K562 (cell line): ENCODE results near the gene POLR3H. TPM values are rescaled to one million over a fixed set of nuclear protein-coding genes. Genes with fewer than 3 reads are reported as not detected.

Source experiments
- ATAC-seq: fragments of 200-7000 bp; cut with Tn5 transposase; 3 replicates; pipeline ENCODE4 v1.9.1; 2020; ENCODE audit warnings: moderate library complexity
- BruUV-seq: library from RNA; stranded (reverse); fragments of 400-500 nt; replicated peaks from 2 replicates; lab custom pipeline; 2021; lab: Mats Ljungman, UMichigan
- CTCF ChIA-PET: fragments of 300-600 bp; formaldehyde crosslinking; extraction: SDS; loops from one replicate; lab custom pipeline; 2021; ENCODE audit warnings: low intra/inter-chr PET ratio; lab: Yijun Ruan, JAX
- POLR2A ChIA-PET: fragments of 300-600, 350-650 bp; sonication (Branson Sonifier 250); formaldehyde crosslinking; extraction: SDS; loops from one replicate; lab custom pipeline; 2021; ENCODE audit warnings: antibody characterized with exemption, inconsistent platforms; lab: Yijun Ruan, JAX
- DNase-seq, 4 experiments: peaks; one replicate each; pipeline versions ENCODE4 v3.0.0 to v3.0.0-alpha.2; 2011 to 2018; ENCODE audit warnings: low spot score in 3 of 4, mixed read lengths in 3 of 4; ENCODE audit errors: extremely low read depth in 1 of 4
- FAIRE-seq: peaks from 2 replicates; lab custom pipeline; 2011; peaks lifted over from hg19 to GRCh38; lab: Jason Lieb, UNC
- H2AFZ ChIP-seq: 2 replicates; pipeline ENCODE4 v1.6.0; 2011; ENCODE audit warnings: low read depth, low read length, control low read depth, inconsistent platforms
- H3K27ac ChIP-seq: fragments of 200-600 bp; 3 replicates; pipeline ENCODE4 v1.8.0; 2011; ENCODE audit warnings: low read depth, mild to moderate bottlenecking, control low read depth, inconsistent platforms, low read length, moderate library complexity, mixed read lengths; ENCODE audit errors: extremely low read depth
- H3K27me3 ChIP-seq, 2 experiments: fragments of 300-600 bp in 1 of 2; 2 replicates in 1 of 2; 3 replicates in 1 of 2; pipeline versions ENCODE4 v1.6.0 to v1.8.0; 2011; ENCODE audit warnings: inconsistent platforms in 2 of 2, low read length in 2 of 2, mild to moderate bottlenecking in 1 of 2, mixed read lengths in 1 of 2, moderate library complexity in 1 of 2; ENCODE audit not compliant: control insufficient read depth in 2 of 2, insufficient read depth in 2 of 2
- H3K36me3 ChIP-seq: fragments of 300-600 bp; 3 replicates; pipeline ENCODE4 v1.8.0; 2011; ENCODE audit warnings: mild to moderate bottlenecking, low read length, inconsistent platforms; ENCODE audit not compliant: control insufficient read depth, insufficient read depth
- H3K4me1 ChIP-seq, 2 experiments: fragments of 200-600 bp in 1 of 2; replicated peaks in 1 of 2; 2 replicates in 1 of 2; 3 replicates in 1 of 2; pipeline versions ENCODE4 v1.5.1 to v1.8.0; 2011; ENCODE audit warnings: inconsistent platforms in 2 of 2, low read length in 2 of 2, mild to moderate bottlenecking in 1 of 2, mixed read lengths in 1 of 2, moderate library complexity in 1 of 2; ENCODE audit not compliant: control insufficient read depth in 2 of 2, insufficient read depth in 2 of 2
- H3K4me2 ChIP-seq: 2 replicates; pipeline ENCODE4 v1.6.1; 2011; ENCODE audit warnings: low read length, control low read depth, inconsistent platforms, mixed read lengths; ENCODE audit not compliant: insufficient read depth
- H3K4me3 ChIP-seq: fragments of 200-600 bp; sonication (generic), shearing (Covaris generic); 2 replicates; pipeline ENCODE4 v1.5.1; 2016; ENCODE audit warnings: control low read depth, inconsistent platforms
- H3K79me2 ChIP-seq: fragments of 200-600 bp; 3 replicates; pipeline ENCODE4 v1.8.0; 2011; ENCODE audit warnings: low read length, inconsistent platforms; ENCODE audit not compliant: control insufficient read depth, insufficient read depth
- H3K9ac ChIP-seq, 2 experiments: 2 replicates each; pipeline versions ENCODE4 v1.6.0 to v1.6.1; 2011; ENCODE audit warnings: low read depth in 2 of 2, low read length in 2 of 2, control low read depth in 1 of 2, inconsistent platforms in 1 of 2, mild to moderate bottlenecking in 1 of 2, mixed read lengths in 1 of 2; ENCODE audit not compliant: insufficient read depth in 1 of 2
- H3K9me1 ChIP-seq: one replicate; pipeline ENCODE4 v1.6.0; 2011; ENCODE audit warnings: inconsistent platforms, mild to moderate bottlenecking, low read length, moderate library complexity; ENCODE audit not compliant: control insufficient read depth, insufficient read depth
- H3K9me3 ChIP-seq: replicated peaks from 2 replicates; pipeline ENCODE4 v1.5.1; 2011; ENCODE audit warnings: low read depth, low read length, inconsistent platforms; ENCODE audit not compliant: control insufficient read depth, insufficient read depth
- H4K20me1 ChIP-seq: replicated peaks from 2 replicates; pipeline ENCODE4 v1.6.1; 2011; ENCODE audit warnings: low read length, inconsistent platforms, mixed read lengths; ENCODE audit not compliant: control insufficient read depth, insufficient read depth
- ATF1 ChIP-seq, 2 experiments: fragments of 450-650 bp in 1 of 2; IDR thresholded peaks; 2 replicates each; pipeline ENCODE4 v1.6.1; 2016; ENCODE audit warnings: missing compliant biosample characterization in 1 of 2, missing genetic modification characterization in 1 of 2
- DIDO1 ChIP-seq: fragments of 450-650 bp; IDR thresholded peaks from 2 replicates; pipeline ENCODE4 v1.6.1; 2016; ENCODE audit warnings: low read depth, missing biosample characterization, missing genetic modification characterization
- ESRRA ChIP-seq: fragments of 450-650 bp; IDR thresholded peaks from 2 replicates; pipeline ENCODE4 v1.6.1; 2014; ENCODE audit warnings: low read depth, mild to moderate bottlenecking, moderate library complexity, borderline replicate concordance
- ETV1 ChIP-seq: fragments of 450-650 bp; conservative IDR thresholded peaks from 2 replicates; pipeline ENCODE4 v1.6.1; 2016; ENCODE audit warnings: missing genetic modification characterization, control low read depth, low read depth, missing compliant biosample characterization
- HOXB6 ChIP-seq: fragments of 250-450 bp; sonication (Bioruptor Pico); IDR thresholded peaks from 2 replicates; pipeline ENCODE4 v1.5.1; 2022; ENCODE audit warnings: mild to moderate bottlenecking, borderline replicate concordance
- KLF10 ChIP-seq: fragments of 250-450 bp; sonication (Bioruptor Pico); IDR thresholded peaks from 2 replicates; pipeline ENCODE4 v1.6.1; 2021; ENCODE audit warnings: matching md5 sums
- MTF1 ChIP-seq: fragments of 250-450 bp; sonication (Bioruptor Pico); IDR thresholded peaks from 2 replicates; pipeline ENCODE4 v1.9.0; 2021; ENCODE audit warnings: moderate library complexity, mild to moderate bottlenecking, inconsistent platforms, borderline replicate concordance
- MXI1 ChIP-seq: IDR thresholded peaks from 2 replicates; pipeline ENCODE4 v1.6.1; 2011; ENCODE audit warnings: low read depth, mild to moderate bottlenecking, improper control_type of control experiment, low read length
- RBFOX2 ChIP-seq: fragments of 200-400 bp; formaldehyde crosslinking; IDR thresholded peaks from 2 replicates; pipeline ENCODE4 v1.6.1; 2017; ENCODE audit warnings: low read depth, mild to moderate bottlenecking, low read length, moderate library complexity
- RBM25 ChIP-seq: fragments of 200-400 bp; formaldehyde crosslinking; IDR thresholded peaks from 2 replicates; pipeline ENCODE4 v1.6.1; 2018; ENCODE audit warnings: low read length, low read depth, moderate library complexity; ENCODE audit not compliant: severe bottlenecking
- SREBF1 ChIP-seq: fragments of 150-350 bp; IDR thresholded peaks from 2 replicates; pipeline ENCODE4 v1.6.1; 2014; ENCODE audit warnings: antibody characterized with exemption, low read depth, low read length, borderline replicate concordance
- TAL1 ChIP-seq: fragments of 450-650 bp; IDR thresholded peaks from 2 replicates; pipeline ENCODE4 v1.6.1; 2016; ENCODE audit warnings: mild to moderate bottlenecking
- ZKSCAN3 ChIP-seq: fragments of 250-450 bp; sonication (Bioruptor Pico); IDR thresholded peaks from 2 replicates; pipeline ENCODE4 v1.4.0; 2020
- ZNF280A ChIP-seq: fragments of 450-650 bp; IDR thresholded peaks from 2 replicates; pipeline ENCODE4 v1.6.1; 2018; ENCODE audit warnings: mild to moderate bottlenecking, low read depth; ENCODE audit not compliant: partially characterized antibody
- ZNF436 ChIP-seq: fragments of 250-450, 450-650 bp; sonication (Bioruptor Pico); formaldehyde crosslinking; IDR thresholded peaks from 2 replicates; pipeline ENCODE4 v1.7.0; 2020; ENCODE audit warnings: mild to moderate bottlenecking
- ZNF507 ChIP-seq: conservative IDR thresholded peaks from 2 replicates; pipeline ENCODE4 v1.6.1; 2017; ENCODE audit warnings: missing genetic modification characterization, missing compliant biosample characterization
- ZNF583 ChIP-seq: fragments of 250-450 bp; sonication (Bioruptor Pico); IDR thresholded peaks from 2 replicates; pipeline ENCODE4 v1.4.0; 2020
- ZNF668 ChIP-seq: fragments of 250-450 bp; sonication (Bioruptor Pico); IDR thresholded peaks from 2 replicates; pipeline ENCODE4 v1.8.0; 2022; ENCODE audit warnings: mild to moderate bottlenecking, inconsistent platforms
- WGBS: fragments of 100-300 bp; shearing (Covaris generic); methylation state at CpG from one replicate; pipeline ENCODE4 v1.1.6; 2016; ENCODE audit warnings: low coverage, mixed read lengths; ENCODE audit not compliant: insufficient coverage; ENCODE audit errors: missing lambda C conversion rate; 5-methylcytosine and 5-hydroxymethylcytosine counted together
- in situ Hi-C: fragments of 300-500 bp; cut with MboI; formaldehyde crosslinking; loops from 4 replicates; pipeline ENCODE4 v1.15.0; 2018; ENCODE audit warnings: inconsistent platforms, mixed read lengths
- intact Hi-C: fragments of 100-400 bp; cut with micrococcal nuclease; formaldehyde crosslinking; loops from 2 replicates; pipeline ENCODE4 v1.14.2; 2022
- polyA plus RNA-seq, 8 experiments: library from polyadenylated mRNA; depleted of rRNA in 4 of 8; stranded (reverse) in 5 of 8; unstranded in 3 of 8; fragments of >200 nt; fragmentation: Nextera tagmentation in 2 of 8; fragmentation: Illumina TruSeq in 1 of 8; extraction: Ambion mirVana in 2 of 8; extraction: Trizol in 1 of 8; gene quantifications; 2 replicates each; pipeline versions ENCODE4 v1.2.1 to v1.2.3, GENCODE V29; 2011 to 2014; ENCODE audit warnings: inconsistent platforms in 1 of 8, missing spikeins in 1 of 8
- total RNA-seq, 7 experiments: library from RNA; depleted of rRNA in 6 of 7; stranded (reverse); fragments of >200 nt in 6 of 7; fragmentation: Illumina TruSeq in 2 of 7; extraction: Trizol in 2 of 7; gene quantifications; 2 replicates each; pipeline versions ENCODE4 v1.2.1 to v1.2.3, GENCODE V29; 2011 to 2021; ENCODE audit warnings: low replicate concordance in 1 of 7

The POLR3H gene
- total and polyA plus RNA-seq, 9 of the 15 experiments (the other 6 are each of a cell fraction or from before 2014, with no cell fraction given) = 5.3 to 48.4 (median 22.2) TPM

GRCh38 chr22:41488076-41488475 lies 56.2 kb downstream of the POLR3H start:
- intact Hi-C loops (no loop called here), in situ Hi-C loops (no loop called here)
- Histone ChIP-seq H3K4me3 (no peak overlapping the region), H2AFZ (no peak overlapping the region), H3K9me3 (no peaks in the 10 kb centered on the region), H3K27me3 (no peaks in the 10 kb centered on the region), H3K36me3 (peaks cover 35% of the 10 kb centered on the region), H4K20me1 (peaks cover 29% of the 10 kb centered on the region), H3K4me2 (no peak overlapping the region), H3K79me2 (peaks cover 88% of the 10 kb centered on the region), H3K4me1 (peaks cover 11 to 16% of the 10 kb centered on the region in 2 experiments; a peak in 4 of 5 replicates), H3K9me1 (no peaks in the 10 kb centered on the region), H3K27ac (no peak overlapping the region), H3K9ac (no peak overlapping the region; a peak in 1 of 4 replicates)
- no TSS peak for BruUV-seq
- 71% methylated on average over 4 of the region's 4 CpGs for WGBS
- ChIA-PET CTCF (no interaction called here), POLR2A (interaction anchor here (0.7 to 1.8 kb wide), 3 partner anchors 8 to 424 kb away, joined by 3 to 5 read pairs (median 4); no protein-coding TSS in a partner anchor)
- ATAC-seq = no peak
- no peak for DNase-seq
- TF ChIP-seq ESRRA = no peak
- no peak for TF ChIP-seq ATF1 (CRISPR knock-in tag; IDR thresholded peaks at IDR 0.05)
- no peak for TF ChIP-seq ATF1 (tag; IDR thresholded peaks at IDR 0.05)
- TF ChIP-seq ZKSCAN3 (CRISPR knock-in tag) = no peak
- no peak for TF ChIP-seq ZNF280A
- TF ChIP-seq MTF1 (CRISPR knock-in tag) = no peak
- TF ChIP-seq SREBF1 = no peak
- no peak for TF ChIP-seq RBFOX2
- TF ChIP-seq HOXB6 (CRISPR knock-in tag) = no peak
- TF ChIP-seq TAL1 = no peak
- no peak for TF ChIP-seq ZNF668 (CRISPR knock-in tag)
- TF ChIP-seq DIDO1 (tag) = no peak
- no peak for TF ChIP-seq KLF10 (CRISPR knock-in tag)
- TF ChIP-seq ETV1 = no peak
- no peak for TF ChIP-seq ZNF507 (tag)
- TF ChIP-seq MXI1 = no peak
- no peak for TF ChIP-seq ZNF583 (CRISPR knock-in tag)
- no peak for TF ChIP-seq ZNF436 (CRISPR knock-in tag)
- no peak for TF ChIP-seq RBM25
- no peak for FAIRE-seq
